NCI-H526 treated with DMSO at 0.1 percent for 48 hours (cell line): ENCODE results near the gene FCHSD2.
A peak's percentile ranks its signal among the peaks of the same experiment; 100 is the strongest.
"Not testable (repeated sequence)": the region's sequence is repeated elsewhere in the genome, so short reads cannot be mapped to it uniquely, and the experiment has no call there.

Source experiments
- DNase-seq: peaks from one replicate; lab custom pipeline; 2025; lab: John Stamatoyannopoulos, UW

FCHSD2 gene

DNA sequence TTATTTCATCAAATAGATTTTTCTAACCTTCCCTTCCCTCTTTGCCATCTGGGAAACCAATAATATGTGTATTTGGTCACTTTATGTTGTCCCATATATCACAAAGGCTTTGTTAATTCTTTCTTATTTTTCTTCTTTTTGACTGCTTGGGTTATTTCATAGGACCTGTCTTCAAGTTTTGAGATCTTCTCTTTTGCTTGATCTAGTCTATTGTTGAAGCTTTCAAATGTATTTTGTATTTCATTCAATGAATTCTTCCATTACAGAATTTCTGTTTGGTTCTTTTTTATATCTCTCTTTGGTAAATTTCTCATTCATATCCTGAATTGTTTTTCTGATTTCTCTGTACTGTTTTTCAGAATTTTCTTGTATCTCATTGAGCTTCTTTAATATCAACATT is 132.1 kb downstream of the FCHSD2 start:
- DNase-seq: no peak

DNA sequence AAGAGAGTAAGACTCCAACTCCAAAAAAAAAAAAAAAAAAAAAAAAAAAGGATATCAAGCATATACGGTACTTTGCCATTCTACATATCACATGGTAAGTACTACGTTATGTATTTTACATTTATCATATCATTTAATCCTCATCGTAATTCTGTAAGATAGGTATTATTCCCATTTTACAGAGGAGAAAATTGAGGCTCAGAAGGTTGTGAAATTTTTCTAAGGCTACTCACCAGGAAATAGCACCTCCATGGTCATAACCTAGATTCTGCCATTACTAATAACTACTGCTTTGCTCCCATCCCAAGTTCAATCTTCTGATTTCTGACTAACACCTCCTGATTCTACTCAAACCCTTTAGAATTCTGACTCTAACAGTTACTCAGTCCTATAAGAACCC is 138.0 kb downstream of the FCHSD2 start:
- no peak for DNase-seq

DNA sequence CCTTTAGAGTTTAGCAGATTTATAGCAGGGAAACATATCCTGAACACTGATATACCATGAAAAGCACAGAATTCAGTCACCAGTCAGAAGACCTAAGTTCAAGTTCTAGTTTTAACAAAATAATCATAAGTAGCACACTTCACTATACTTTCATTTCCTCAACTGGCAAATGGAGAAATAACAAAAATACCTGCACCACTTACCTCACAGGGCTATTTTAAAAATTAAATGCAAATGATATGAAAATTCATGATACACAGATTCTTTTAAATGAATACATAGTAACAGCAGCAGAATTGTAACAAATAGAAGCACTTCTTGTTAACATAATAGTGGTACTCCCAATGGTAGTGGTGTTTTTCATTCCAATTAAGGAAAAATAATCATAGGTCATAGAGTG is 139.0 kb downstream of the FCHSD2 start:
- peak; percentile 43 for DNase-seq

DNA sequence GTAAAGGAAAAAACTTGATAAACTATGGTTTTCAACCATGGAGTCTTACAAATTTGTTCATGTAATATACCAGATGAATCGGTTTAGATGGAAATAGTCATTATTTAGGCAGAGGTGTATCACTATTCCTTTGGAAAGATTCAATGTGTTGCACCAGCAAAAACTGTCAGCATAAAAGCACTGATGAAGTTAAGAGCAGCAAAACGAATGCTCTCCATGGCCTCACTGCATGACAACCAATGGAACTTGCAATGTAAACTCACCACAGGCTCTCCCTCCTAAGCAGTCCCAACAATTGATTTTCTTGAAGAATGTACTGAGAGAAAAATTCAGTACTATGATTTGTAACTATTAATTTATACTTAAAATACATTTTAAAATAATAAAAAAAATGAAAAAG is 139.9 kb downstream of the FCHSD2 start:
- DNase-seq: no peak

DNA sequence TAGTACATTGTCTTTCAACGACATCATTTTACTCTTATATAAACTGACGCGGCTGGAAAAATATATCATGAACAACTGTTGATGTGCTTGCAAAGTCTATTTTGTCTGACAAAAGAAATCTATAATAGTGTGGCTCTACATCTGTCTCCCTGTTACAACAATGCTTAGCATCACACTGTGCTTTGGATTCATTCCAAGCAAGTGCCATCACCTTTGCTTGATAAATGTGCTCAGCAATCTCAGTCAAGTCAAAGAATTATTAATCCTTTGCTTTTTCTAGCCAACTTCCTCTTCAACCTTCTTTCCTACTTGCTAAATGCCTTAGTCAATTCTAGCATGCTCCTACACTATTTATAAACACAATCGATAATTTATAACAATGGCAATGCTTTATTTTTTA is 140.5 kb downstream of the FCHSD2 start:
- DNase-seq: no peak

DNA sequence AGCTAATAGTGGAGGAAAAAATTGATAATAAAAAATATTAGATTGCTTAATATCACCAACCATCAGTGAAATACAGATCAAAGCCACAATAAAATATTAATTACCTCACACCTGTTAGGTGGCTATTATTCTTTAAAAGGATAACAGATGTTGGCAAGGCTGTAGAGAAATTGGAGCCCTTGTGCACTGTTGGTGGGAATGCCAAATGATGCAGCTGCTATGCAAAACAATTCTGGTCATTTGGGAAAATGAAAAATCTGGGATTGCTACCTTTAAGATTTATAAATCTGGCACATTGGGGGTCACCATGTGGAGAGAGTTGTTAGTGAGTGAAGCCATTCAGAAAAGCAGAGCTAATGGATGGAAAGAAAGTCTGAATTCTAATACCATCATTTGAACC is 143.4 kb downstream of the FCHSD2 start:
- DNase-seq: no peak

DNA sequence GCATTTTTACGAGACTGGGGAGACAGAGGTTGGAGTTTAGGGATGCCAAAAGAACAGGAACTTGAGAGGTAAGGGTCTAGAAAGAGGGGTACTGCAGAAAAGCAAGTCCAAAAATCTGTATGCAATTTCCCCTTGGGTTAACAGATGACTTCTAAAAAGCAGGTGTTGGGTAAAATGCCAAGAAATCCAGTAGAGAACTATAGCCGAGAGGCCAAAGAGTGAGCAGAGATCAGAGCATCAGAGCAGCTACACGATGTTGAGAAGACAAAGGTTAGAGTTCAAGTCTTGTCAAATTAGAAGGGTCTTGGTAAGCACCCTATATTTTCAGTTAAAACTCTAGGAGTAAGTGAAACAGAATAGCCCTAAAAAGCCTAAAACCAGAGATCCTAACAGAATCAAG is 145.2 kb downstream of the FCHSD2 start:
- DNase-seq: no peak

DNA sequence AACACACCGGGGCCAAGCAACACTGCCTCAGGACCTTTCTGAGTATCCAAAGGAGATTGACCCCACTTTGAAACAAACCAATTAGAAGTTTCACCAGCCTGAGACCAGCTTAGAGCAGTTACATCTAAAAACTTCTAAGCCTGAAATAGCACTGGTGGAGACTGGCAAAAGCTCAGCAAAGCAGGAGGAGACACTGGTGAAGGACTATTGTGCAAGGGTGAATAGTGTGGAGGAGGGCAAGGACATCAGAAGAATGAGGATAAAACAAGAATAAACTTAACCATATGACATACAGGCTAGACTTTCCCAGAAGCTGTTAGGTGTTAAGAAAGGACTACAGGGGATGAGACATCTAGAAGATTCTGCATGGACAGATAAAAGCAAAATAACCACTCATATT is 152.4 kb downstream of the FCHSD2 start:
- DNase-seq: no peak

DNA sequence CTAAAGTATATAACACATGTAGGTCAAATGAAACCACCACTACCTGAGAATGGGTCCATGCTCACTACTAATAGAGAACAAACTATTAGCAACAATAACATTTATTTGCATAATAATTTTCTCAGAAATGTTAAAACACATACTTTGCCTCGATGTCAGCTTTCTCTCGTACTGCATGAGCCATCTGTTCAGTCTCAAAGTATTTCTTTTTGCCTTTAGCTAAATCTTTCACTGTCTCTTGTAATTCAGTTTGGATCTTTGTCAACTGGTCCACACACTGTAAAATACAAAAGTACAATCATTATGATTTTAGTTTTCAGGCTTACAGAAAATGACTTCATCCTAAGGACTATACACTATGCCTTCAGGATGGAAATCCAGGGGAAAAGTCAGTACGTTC is 153.3 kb downstream of the FCHSD2 start:
- no peak for DNase-seq

DNA sequence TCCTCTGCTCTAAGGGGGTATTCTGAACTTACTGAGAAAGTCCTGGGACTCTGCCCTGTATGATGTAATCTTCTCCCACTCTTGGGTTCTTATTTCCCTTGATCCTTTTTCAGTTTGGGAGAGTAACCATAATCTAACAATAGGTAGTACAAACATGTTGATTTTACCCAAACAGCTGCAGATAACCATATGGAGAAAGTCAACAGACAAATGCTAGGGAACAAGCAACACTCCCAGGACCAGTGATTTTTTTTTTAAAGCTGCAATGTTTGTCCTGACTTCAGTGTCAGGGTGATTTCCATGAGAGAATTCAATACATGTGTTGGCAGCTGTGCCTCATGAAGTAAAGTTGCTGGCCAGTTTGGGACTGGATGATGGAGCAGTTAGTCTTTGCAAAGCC is 156.5 kb downstream of the FCHSD2 start:
- DNase-seq: no peak

DNA sequence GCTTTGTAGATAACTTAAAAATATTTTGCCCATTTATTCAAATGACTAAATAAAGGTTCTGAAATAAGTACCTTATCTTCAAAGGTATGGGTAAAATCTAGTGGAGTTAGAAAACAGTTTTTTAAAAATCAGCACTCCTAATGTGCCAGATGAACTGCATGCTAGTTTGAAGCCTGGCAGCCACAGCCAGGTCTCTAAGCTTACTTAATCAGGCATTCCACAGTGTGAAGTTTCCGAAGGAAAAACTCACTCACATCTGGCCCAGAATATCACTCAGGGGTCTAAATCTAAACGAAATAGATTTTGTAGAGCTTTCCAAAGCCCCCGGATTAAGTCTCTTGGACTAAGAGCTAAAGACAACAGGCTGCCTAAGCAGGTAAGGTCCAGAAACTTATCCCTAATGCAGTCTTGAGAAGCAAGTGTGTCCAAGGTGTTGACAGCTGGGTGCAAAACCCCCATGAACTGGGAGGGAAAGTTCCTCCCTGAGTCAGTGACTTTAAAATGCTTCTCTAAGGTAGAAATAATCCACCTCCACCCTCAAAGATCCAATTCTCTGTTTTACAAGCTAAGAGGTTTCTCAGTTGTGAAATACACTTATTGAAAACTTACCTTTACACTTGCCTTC is 157.6 kb downstream of the FCHSD2 start:
- DNase-seq: no peak

DNA sequence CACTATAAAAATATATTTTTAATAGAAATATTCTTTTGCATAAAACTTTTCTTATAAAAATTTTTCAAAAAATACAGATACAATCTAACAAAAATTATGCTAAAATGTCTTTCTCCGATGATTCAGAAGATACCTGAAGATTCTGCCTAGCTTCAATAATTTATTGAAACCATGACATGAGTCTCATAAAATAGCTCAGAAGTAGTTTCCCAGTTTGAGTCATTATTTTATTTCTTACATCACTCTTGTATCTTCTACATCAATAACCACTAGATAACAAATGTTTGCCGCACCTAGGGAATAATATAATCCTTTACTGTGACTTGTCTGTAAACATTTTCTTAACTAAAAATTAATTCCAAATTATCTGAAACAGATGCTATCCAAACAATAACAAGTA is 158.6 kb downstream of the FCHSD2 start:
- DNase-seq: no peak

DNA sequence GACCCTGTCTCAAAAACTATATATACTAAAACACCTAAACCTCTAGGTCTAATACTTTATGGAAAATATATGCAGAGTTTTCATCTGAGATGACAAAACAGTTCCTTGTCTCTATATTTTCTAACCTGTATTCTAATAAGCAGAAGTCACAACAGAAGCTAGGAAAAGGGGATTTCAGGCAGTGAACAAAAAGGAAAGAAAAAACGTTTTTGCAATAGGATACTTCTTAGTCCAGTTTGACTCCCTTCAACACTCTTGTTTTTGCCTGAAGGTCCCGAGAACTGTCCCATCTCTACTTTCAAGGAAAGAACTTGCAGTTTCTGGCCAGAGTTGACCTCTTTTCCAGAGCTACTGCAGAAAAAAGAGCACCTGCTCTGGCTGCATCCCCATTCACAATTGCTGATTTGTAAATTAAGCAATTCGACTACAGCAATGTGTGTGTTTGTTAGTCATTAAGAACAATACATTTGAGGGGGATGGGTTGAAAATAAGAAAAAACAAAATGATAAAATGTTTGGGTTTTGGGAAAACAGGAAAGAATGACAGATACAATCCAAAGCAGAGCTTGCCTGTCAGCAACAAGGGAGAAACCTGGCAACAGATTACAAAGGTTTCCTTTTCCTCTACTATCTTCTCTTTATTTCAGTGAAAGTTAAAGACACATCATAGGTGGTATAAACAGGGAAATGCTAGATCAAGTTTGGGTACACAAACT is 160.0 kb downstream of the FCHSD2 start:
- no peak for DNase-seq

DNA sequence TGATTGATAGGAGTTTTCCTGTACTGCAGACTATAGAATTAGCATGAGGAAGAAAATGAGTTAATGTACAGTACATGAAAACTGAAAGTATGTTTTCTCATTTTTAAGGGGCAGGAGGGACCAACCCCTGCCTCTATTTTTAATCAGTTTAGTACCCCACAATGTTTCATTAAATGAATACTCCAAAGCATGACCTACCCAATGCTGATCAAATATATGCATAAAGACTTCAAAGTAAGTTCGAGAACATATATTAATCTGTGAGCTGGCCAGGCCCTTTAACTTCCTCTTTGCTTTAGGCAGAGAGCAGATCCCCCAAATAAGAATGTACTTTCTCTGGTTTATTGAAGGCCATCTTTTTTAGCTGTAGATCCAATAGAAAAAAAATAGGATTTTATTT is 161.0 kb downstream of the FCHSD2 start:
- no peak for DNase-seq

DNA sequence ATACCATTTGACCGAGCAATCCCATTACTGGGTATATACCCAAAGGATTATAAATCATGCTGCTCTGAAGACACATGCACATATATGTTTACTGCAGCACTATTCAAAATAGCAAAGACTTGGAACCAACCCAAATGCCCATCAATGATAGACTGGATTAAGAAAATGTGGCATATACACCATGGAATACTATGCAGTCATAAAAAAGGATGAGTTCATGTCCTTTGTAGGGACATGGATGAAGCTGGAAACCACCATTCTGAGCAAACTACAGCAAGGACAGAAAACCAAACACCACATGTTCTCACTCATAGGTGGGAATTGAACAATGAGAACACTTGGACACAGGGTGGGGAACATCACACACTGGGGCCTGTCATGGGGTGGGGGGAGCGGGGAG is 164.3 kb downstream of the FCHSD2 start:
- not testable (repeated sequence) for DNase-seq

DNA sequence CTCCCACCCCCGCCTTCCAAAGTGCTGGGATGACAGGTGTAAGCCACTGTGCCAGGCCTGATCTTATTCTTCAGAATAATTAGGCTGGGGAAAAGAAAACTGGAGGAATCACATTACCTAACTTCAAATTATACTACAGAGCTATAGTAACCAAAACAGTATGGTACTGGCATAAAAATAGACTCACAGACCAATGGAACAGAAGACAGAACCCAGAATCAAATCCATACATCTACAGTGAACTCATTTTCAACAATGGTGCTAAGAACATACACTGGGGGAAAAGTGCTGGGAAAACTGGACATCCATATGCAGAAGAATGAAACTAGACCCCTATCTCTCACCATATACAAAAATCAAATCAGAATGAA is 165.6 kb downstream of the FCHSD2 start:
- DNase-seq: not testable (repeated sequence)

DNA sequence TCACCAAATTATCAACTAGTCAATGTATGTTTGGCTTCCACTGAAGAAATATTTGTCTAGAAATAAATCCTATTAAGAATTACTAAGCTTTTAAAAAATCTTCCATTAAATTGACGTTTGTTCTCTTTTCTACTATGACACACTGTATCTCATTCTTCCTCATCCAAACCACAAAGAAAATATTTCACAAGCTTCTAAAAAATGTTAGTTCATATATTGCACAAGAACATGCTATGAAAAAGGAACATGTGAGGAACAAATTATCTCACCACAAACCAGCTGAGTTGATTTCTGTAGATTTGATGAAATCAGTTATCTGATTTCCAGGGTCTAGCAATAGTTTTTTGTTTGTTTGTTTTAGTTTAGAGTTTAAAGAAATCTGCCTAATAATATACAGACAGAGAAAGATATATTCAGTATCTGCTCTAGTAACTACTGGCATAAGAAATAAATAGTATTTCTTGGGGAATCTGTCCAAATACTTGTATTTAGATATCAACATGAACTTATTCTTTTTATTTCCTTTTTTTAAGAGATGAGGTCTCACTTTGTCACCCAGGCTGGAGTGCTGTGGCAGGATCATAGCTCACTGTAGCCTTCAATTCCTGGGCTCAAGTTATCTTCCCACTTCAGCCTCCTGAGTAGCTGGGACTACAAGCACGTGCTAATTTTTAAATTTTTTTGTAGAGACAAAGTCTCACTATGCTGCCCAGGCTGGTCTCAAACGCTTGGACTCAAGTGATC is 166.2 kb downstream of the FCHSD2 start:
- no peak for DNase-seq

DNA sequence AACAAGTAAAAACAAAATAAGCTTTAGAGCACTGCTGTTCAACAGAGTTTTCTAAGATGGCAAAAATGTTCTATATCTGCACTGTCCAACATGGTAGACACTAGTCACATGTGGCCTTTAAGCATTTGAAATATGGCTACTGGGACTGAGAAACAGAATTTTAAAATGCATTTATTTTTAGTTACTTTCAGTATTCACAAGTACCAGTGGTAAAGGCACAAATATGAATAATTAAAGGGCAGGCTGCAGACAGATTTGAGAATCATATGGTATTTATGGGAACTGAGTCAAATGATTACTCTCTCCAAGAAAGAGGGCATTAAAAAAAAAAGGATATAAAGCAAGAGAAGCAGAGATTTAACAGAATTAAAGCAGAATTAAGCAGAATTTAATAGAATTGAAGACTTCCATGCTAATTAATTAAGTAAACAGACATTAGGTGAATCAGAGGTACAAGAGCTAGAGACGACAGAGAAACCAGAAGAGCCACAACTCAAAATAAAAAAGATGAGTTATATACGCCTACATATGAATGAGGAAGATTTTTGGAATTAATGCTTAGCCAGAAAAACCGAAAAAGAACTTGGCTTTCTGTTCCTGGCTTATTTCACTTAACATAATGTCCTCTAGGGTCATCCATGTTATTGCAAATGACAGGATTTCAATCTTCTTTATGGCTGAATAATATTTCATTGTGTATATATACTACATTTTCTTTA is 167.5 kb downstream of the FCHSD2 start:
- no peak for DNase-seq

DNA sequence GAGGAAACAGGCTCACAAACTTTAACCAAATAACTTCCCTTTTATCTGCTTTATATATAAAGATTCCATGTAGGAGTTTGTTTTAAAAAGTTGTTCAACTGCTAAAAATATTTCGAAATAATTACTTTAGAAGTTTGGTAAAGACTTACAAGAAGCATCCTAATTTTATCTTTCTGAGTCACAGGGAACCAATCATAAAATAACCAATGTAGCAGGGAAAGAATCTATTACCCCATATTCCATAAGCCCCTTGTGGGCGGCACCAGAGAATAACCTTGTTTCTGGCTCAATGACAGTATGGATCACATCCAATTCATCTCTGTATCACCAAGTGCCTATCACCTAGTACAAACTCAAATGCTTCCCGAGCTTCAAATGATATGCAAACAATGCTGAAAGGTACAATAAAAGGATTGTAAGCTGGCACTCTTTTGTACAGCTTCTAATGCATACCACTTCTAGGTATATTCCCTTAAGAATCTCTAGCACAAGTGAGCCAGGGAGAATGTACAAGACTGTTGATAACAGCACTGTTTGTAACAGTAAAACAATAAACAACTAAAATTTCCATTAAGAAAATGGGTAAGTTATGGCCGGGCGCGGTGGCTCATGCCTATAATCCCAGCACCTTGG is 169.5 kb downstream of the FCHSD2 start:
- no peak for DNase-seq

DNA sequence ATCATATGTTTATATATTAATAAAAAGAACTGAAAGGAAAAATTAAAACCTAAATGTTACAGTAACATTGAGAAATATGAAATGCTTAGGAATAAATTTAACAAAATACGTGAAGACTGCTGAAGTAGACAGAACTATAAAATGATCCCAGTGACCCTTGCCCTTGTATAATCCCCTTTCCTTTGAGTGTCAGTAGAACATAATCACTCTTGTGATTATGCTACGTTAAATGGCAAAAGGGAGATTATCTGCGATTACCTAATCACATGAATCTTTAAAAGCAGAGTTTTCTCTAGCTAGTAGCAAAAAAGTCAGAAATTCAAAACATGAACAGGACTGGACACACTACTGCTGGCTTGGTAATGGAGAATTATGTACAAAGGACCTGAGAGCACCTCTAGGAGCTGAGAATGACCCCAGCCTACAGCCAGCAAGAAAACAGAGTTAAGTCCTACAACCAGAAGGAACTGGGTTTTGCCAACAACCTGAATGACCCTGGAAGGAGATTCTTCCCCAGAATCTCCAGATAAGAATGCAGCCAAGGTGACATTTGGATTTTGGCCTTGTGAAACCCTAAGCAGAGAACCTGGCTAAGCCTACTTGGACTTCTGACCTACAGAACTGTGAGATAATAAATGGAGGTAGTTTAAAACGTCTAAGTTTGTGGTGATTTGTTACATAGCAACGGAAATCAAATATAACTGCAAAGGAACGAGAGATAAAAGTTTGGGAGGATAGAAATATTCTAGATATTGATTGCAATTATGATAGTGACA is 170.7 kb downstream of the FCHSD2 start:
- no peak for DNase-seq

DNA sequence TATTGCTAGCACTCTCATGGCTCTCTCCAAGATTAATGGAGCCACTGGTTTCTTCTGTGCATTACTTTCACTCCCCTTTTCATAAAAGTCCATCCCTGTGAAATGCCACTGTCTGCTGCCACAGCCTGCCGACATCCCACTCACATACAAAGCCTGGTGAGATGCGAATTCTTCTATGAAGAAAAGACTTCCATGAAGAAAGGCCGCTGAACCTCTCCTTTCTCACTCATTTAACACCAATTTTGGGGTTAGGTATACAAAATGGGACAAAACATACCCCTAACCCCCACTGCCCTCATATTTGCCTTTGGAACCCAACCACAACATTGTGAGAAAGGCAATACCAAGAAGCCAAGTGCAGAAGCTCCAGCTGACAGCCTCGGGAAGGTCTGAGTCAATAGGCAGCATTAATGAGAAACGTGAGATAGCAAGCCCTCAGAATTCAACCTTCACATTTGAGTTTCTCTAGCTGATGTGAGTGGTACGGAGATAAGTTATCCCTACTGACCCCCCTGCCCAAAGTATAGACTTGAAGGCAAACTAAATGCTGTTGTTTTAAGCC is 171.5 kb downstream of the FCHSD2 start:
- DNase-seq: no peak
